Inflammatory macrophage treated with lipopolysaccharide for 4 hours (primary cell): ENCODE data around the gene HOMER1.

Source experiments
- DNase-seq: peaks from one replicate; pipeline ENCODE4 v3.0.0-alpha.2; 2020

The HOMER1 gene, protein sequence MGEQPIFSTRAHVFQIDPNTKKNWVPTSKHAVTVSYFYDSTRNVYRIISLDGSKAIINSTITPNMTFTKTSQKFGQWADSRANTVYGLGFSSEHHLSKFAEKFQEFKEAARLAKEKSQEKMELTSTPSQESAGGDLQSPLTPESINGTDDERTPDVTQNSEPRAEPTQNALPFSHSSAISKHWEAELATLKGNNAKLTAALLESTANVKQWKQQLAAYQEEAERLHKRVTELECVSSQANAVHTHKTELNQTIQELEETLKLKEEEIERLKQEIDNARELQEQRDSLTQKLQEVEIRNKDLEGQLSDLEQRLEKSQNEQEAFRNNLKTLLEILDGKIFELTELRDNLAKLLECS

DNA sequence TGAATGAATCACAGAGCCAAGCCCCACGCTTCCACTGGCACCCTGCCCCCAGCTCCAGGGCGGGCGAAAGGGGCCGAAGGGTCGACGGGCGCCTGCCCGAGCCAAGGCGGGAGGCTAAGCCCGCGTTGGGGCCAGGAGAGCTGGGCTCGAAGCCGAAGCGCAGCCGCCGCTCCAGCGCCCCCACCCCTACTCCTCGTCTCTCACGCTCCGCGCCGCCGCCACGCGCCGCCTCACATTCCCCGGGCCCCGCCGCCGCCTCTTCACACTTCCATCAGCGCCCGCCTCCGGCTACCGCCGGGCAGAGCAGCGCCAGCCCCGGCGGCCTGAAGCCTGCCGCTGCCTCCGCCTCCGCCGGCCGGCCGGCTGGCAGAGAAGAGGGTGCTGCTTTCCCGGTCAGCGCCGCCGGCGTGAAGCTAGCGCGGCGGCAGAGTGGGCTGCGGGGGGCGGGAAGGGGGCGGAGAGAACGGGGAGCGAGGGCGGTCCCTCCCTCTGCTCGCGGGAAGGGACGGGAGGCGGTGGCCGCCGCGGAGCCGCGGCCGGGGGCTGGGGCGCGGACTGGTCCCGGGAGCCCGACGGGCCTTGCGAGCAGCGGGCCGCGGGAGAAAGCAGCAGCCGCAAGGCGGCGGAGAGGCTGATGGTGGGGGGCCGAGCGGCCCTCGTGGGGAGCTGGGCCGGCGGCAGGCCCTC lies at the start of gene HOMER1:
Gene HOMER1, minus strand, starts transcription at position 431 of the 687 bp plus-strand sequence. CDS start 1,360 bp downstream, outside the sequence.
- peak; percentile 64 for DNase-seq

DNA sequence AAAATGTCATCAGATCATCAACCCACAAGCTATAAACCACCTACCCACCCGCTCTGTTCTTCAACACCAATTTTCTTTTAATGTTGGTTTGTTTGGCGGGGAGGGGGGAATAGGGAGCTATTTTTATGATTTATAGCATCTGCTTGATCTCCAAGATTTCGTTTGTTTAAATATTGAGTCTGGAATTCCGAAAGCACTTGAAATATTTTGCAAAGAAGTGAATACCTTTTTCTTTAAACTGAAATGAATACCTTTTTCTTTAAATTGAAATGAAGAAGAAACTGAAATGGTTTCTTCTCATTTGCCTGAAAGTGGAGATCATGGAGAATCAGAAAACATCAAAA lies 49.3 kb upstream of the HOMER1 start:
- no peak for DNase-seq

DNA sequence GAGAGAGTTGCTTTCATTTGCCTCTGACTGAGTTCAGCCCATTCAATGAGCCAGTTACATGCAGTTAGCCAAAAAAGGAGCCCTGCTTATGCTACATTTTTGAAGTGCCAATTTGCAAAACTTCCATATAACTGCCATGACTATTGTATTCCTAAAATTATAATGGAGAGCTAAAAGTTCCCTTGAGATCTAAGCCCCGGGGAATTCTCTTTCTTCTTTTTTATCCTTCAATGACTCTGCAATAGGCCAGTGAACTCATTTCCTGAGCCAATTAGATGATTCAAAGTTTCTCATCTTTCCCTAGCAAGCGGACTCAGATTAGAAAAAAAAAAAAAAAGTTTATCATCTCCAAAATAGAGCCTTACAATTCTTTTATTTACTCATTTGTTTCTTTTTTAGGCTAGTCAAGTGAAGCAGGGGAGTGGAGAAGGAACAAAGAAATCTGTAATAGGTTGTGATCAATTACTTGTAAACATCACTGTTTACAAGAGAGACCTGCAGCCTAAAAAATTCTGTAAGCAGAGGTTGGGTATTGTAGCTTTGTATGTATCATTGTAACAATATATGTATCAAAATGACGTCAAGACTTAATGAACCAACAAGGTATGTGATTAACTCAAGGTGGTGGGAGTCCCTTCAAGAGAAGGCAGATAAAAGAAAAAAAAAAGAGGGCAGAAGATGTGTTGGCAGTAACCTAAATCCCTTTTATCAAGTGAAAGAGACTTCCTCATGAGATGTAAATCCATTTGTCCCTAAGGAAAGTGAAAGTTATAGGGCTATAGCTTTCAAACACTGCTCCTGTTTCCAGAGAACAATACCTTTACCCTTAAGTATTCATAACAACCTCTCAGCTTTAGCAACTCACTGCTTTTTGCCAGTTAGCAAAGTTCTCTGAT lies 48.7 kb upstream of the HOMER1 start:
- peak; percentile 51 for DNase-seq

DNA sequence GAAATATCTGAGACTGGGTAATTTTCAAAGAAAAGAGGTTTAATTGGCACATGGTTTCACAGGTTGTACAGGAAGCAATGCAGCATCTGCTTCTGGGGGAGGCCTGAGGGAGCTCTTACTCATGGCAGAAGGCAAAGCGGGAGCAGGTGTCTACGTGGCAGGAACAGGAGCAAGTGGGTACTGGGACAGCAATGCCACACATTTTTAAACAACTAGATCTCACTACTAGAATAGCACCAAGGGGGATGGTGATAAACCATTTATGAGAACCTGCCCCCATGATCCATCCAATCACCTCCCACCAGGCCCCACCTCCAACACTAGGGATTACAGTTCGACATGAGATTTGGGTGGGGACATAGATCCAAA lies 47.6 kb upstream of the HOMER1 start:
- no peak for DNase-seq

DNA sequence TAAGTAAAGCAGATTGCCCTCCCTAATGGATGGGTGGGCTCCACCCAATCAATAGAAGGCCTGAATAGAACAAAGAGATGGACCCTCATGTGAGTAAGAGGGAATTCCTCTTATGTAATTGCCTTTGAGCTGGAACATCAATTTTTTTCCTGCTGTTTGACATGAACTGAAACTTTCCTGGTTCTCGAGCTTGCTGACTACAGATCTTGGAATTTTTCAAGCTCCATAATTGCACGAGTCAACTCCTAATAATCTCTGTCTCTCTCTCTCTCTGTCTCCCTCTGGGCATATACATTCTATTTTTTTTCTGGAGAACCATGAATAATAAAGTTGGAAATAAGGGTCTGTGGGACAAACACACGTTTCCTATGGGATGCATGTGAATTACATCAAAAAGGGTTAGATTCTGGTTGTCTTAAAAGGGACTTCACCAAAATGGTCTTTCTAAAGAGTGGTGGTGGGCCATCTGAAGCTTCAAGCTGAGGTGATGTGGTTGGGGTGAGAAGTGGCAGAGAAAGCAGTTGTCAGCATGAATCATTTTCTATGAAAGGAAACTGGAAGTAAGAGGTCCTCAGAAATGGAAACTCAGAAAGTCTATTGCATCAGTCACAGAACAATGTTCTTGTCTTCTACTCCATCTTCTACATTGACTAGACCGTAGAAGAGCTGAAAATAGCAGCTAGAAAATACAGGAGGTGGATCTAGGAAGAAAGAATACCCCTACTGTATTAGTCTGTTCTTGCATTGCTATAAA lies 47.0 kb upstream of the HOMER1 start:
- DNase-seq = peak; percentile 92

DNA sequence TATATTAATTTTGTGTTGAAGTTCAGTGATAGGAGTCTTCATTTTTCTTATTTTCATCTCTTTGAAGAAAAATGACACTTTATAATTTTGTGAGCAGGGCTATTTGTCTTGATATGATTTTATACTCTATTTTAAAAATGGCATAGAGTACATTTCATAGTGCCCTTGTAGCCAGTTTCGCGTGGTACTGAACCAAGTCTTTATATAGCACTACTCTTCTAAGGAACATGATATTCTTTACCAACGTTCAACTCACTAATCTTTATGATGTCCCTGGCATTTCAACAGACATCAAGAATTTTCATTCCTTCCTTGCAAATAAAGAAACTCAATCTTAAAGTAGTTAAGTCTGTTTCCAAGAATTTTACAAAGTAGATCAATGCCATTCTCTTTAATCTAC lies 41.5 kb upstream of the HOMER1 start:
- no peak for DNase-seq

DNA sequence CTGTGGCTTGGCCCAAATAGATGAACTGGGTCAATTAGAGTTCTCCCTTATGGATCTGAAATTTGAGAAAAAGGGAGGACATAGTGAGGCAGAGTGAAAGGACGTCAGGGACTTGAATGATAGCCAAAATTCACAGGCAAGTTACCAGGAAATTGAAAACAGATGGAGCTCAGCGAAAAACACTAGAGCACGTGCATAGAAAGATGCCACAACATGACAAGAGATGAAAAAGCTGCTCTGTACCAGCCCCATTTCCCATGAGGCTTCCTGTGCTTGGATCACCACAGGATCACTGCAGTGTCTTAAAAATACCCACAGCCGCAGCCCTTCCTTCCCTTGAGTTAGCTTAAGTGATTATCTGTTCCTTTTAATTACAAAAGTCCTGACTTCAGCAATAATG lies 39.0 kb upstream of the HOMER1 start:
- DNase-seq = no peak

DNA sequence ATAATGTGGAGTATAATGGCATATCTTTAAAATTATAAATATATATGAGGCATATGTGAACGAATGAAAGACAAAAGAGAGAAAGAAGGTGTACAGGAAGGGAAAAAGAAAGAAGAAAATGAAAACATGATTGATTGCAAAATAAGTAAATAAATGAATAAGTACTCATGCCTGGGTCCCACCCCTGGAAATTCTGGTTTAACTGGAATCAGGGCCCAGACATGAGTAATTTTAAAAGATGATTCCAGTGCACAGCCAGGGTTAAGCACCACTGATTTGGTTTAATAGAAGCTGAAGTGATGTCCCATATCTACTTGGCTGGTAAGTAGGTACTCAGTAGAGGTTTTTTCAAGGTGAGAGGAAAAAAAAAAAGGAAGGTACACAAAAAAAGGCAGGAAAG lies 34.0 kb upstream of the HOMER1 start:
- DNase-seq = no peak

DNA sequence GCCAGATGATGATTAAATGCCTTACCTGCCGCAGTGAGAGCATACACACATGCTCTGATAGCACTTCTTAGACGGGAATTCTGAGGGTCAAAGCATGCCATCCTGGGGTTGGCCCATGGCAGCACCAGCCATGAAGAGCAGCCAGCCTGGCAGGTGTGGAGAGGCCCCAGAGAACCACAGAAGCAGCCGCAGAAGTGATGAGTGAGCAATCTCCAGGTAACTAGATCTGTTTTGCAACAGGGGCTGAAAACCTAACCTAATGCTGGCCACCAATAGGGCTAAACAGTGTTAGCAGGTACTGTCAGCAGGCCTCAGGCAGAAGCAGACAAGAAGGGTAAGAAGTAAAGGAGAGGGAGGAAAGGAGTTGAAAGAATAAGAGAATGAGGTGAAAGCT lies 33.5 kb upstream of the HOMER1 start:
- no peak for DNase-seq

DNA sequence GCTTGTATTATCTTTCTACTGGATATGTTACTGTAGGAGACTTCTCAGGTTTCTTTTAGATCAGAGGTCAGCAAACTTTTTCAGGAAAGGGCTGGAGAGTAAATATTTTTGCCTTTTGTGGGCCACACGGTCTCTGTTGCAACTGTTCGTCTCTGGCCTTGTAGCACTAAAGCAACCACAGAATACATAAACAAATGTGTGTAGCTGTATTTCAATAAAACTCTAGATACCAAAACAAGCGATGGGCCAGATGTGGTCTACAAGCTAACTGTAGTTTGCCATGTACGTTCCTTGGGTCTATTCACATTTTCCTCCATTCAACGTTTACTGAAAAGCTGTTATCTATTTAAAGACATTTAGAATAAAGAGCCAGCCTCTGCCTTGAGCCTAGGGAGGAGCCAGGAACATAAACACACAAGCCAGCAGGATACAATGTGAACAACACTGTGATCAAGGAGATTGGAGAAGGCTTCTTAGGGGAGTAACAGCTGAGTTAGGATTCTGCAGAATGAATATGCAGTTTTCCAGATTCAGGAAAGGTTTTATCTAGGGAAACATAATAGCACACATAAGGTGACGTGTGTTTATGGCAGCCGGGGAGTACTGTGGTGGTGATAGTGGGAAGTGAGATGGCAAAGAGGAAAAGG lies 33.0 kb upstream of the HOMER1 start:
- no peak for DNase-seq

DNA sequence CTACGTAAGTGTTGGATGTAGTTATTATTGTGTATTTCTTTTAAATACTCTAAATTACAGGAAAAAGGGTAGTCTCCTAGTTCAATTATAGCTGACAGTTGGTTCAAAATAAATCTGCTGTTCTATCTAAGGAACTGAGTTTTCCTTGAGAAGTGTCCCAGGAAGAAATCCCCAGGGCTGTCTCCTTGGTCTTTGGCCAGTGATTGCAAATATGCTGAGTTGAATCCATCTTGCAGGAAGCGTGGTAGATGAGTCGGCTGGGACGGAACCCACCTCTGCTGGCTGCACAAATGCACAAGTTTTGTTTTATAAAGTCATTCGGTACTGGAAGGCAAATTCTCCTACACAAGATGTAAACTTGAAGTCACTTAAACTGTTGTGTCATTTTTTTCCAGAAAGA lies 30.2 kb upstream of the HOMER1 start:
- no peak for DNase-seq

DNA sequence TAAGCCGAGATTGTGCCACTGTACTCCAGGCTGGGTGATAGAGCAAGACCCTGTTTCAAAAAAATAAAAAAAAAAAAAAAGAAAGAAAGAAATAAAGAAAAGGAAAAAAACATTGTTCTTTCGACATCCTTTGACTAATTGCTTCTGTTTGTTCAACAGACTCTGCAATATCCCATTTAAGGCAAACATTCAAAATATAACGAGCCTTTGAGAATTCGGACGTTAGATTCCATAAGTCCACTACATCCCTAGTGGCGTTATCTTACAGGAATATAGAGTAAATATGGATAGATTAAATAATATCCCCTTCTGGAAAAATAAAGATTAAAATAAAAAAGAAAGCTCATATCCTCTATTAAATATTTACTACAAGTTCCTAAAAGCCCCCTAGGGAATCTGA lies 27.0 kb upstream of the HOMER1 start:
- no peak for DNase-seq

DNA sequence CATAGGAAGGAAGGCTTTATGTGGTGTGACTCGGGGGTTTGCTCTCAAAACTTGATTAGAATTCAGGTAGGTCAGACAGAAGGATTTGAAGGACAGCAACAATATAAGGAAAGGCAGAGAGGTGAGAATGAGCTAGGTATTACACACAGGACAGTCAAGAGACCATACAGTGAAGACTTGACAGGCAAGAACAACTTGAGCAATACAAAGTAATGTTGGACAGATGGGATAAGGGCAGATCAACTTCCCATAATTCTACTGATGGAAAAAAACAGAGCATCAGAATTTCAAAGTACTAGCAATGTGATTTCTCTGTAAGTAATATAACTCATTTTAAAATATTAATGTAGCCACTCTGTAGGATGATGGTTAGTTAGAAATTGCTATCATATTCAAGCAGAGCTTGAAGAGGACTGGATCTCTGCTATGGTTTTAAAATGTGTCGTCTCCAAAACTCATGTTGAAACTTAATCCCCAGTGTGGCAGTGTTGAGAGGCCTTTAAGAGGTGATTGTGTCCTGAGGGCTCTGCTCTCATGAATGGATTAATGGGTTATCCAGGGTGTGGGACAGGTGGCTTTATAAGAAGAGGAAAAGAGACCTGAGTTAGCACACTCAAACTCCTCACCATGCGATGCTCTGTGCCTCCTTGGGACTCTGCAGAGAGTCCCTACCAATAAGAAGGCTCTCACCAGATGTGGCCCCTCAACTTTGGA lies 22.4 kb upstream of the HOMER1 start:
- DNase-seq = no peak

DNA sequence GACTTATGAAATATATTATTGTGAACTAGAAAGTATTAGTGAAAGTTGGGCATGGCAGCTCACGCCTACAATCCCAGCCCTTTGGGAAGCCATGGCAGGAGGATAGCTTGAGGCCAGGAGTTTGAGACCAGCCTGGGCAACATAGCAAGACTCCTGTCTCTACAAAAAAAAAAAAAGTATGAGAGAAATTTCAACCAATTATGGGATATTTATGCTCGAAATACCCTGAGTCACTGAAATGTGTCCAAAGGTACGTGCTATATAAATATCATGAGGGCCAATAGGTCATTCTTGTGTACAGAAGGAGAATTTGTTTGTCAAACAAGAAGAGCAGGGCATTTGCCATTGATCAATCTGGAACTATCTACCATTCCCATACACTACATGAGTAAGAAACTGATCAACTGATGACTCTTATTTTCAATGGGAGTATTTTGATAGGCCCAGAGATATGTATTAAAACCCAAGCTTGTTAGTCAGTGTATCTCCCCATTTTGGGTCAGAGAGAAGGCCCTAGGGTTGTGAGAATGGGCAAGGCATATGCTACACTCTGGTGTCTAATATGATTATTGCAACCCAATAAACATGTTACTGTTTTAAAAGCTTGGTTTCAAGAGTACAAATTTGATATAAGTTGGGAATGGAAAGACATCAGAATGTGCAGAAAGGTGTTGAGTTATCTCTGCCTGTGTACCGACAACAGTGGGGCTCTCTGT lies 21.7 kb upstream of the HOMER1 start:
- no peak for DNase-seq

DNA sequence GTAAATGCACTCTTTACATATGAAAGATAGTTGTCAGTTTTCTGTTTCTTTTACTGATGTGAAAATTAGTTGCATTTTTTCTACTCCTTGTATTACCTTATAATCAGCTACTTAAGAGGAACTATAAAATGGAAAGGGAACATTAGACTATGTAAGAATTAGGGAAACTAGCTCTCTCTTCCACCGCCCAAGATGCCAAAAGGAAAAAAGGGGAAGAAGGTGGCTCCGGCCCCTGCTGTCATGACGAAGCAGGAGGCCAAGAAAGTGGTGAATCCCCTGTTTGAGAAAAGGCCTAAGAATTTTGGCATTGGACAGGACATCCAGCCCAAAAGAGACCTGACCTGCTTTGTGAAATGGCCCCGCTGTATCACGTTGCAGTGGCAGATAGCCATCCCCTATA lies 15.2 kb upstream of the HOMER1 start:
- peak; percentile 79 for DNase-seq

DNA sequence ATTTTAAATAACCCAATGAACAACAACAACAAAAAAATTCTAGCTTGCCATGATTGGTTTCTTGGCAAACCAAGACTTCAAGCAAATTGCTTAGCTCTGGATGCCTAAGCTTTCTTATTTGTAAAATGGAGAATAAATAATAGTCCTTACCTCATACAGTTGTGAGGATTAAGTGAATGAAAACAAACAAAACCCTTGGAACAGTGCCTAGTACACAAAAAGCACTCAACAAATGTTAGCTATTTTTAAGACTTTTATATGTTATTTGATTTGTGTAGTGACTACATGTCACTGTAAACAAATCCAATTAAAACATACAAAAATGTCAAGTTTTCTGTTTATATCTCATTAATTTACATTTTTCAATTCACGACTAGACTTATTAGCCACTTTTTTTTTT lies 13.5 kb upstream of the HOMER1 start:
- no peak for DNase-seq

DNA sequence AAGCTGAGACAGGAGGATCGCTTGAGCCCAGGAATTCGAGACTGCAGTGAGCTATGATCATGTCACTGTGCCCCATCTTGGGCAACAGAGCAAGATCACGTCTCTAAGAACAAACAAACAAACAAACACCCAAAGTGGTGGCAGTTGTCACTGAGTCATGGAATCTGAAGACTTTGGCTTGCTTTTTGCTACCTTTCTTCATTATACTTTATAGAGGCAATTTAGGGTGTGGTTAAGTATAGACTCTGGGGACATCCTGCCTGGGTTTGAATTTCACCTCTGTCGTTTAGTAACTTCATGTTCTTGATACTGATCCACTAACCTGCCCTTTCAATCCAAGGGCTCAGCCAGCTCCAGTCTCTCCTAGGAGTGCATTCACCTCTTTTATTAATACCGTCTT lies 13.0 kb upstream of the HOMER1 start:
- DNase-seq = no peak

DNA sequence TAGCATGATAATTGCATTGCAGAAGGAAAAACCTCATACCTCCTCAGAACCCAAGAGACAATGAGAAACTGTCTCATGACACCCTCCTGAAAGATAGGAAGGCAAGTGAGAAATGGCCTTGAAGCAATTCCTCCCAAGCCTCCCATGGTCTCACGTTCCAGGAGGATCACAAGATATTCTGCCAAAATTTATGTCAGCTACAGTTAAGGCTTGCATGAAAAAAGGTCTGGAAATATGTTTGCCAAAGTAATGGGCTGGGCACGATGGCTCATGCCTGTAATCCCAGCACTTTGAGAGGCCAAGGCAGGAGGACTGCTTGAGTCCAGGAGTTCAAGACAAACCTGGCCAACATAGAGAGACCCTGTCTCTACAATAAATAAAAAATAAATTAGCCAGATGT lies 12.6 kb upstream of the HOMER1 start:
- DNase-seq = no peak

DNA sequence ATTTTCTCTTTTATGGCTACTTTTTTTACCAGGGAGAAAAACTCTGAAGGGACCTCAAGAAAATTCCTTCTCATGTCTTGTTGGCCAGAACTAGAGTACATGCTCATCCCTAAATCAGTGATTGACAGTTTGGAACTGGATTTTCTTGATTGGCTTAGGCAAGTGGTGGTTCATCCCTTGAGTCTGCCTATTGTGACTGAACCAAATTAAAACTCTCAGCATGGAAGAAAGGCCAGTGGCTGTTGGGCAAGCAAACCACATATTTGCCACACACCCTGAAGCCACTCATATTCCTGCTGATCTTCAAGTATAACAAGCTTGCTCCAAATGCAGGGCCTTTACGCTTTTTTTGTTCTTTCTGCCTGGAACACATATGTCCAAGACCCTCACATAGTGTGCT lies 7.2 kb upstream of the HOMER1 start:
- no peak for DNase-seq

DNA sequence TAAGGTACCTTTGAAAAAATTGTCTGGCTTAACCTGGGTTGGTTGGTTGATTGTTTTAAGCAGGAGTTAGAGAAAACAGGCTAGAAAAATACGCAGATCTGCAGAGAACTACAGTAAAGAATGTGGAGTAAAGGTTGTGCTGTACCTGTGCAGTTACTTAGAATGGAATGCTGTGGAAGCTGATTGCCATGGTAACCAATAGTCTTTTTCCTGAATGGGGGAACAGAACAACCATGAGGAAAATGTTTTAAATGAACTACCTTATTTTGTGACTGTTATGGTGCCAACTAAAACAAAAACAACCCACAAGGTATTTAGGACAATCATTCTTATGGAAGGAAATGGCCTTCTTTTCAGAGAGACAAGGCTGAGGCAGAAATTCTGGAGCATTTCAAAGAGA lies 4.8 kb upstream of the HOMER1 start:
- no peak for DNase-seq

DNA sequence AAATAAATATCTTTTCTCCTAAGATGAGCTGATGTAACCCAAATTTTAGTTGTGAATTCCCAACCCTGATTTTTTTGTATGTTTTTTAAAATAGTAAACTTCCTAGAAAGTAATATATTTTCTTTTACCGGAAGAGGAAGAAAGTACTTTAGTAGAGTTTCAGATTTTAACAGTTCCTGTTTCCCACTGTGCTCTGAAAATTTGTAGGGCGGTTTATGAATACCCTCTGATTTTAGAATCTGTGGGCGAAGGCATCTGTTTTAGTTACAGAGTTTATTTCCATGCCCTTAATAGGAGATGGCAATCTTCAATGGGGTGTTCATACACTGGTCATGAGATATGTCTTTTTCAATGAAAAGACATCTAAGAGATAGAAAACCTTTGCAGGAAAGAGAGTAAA lies 3.7 kb upstream of the HOMER1 start:
- peak; percentile 49 for DNase-seq
